ENCODE results near the gene UBE2E1.

DNA sequence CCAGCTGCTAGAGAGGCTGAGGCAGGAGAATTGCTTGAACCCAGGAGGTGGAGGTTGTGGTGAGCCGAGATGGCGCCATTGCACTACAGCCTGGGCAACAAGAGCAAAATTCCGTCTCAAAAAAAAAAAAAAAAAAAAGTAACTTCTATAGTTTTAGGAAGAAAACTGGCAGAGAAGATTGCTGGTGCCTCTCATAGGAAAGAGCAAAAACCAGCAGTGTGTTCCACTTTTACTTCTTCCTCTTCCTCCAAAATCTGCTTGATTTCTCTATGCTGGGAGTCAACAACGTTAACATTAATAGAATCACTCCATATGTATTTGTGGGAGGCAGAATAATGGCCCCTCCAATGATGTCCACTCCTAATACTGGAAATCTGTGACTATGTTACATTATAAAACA, 126.8 kb downstream of the UBE2E1 start:
- TF ChIP-seq POLR2AphosphoS5 (IDR thresholded peaks at IDR 0.05; ENCODE audit: borderline replicate concordance, low read depth, low read length) (no peak), EZH2 (IDR thresholded peaks at IDR 0.05) (no peak), FOXP2 (optimal IDR thresholded peaks at IDR 0.05; ENCODE audit: control extremely low read depth, extremely low read length, insufficient read depth) (no peak)
